Rectal smooth muscle tissue (tissue), 1 donor: ENCODE data around the gene C17orf67.
"Not testable (repeated sequence)": the region's sequence is repeated elsewhere in the genome, so short reads cannot be mapped to it uniquely, and the experiment has no call there.

Source experiments
- H3K27ac ChIP-seq: one replicate; pipeline ENCODE4 v1.7.0; 2013; ENCODE audit warnings: low read depth, low read length, inconsistent platforms
- H3K27me3 ChIP-seq: one replicate; pipeline ENCODE4 v1.7.0; 2013; ENCODE audit warnings: low read length; ENCODE audit not compliant: control insufficient read depth, insufficient read depth
- H3K36me3 ChIP-seq: one replicate; pipeline ENCODE4 v1.7.0; 2013; ENCODE audit warnings: low read length; ENCODE audit not compliant: control insufficient read depth, insufficient read depth
- H3K4me1 ChIP-seq: one replicate; pipeline ENCODE4 v1.7.0; 2013; ENCODE audit warnings: low read length; ENCODE audit not compliant: control insufficient read depth, insufficient read depth
- H3K4me3 ChIP-seq: one replicate; pipeline ENCODE4 v1.7.0; 2013; ENCODE audit warnings: low read length
- H3K9ac ChIP-seq: one replicate; pipeline ENCODE4 v1.7.0; 2013; ENCODE audit warnings: low read length

C17orf67 gene

DNA sequence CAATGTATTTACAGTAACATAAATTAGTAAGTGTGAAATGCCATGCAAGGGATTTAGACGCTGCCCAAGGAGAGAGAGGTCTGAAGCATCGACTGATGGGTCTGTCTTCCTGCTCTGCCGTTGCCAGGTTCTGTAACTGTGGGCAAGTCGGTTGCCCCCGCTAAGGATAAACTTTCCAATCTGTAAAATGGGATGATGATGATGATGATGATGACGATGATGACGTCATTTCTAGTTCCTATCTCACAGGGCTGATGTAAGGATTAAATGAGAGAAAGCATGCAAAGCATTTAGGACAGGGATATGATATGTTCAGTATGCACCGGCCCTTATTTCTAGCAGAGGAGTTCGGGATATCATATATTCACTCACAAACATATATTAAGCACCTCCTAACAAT is 54.8 kb downstream of the C17orf67 start:
- Histone ChIP-seq H3K27me3 (peaks cover 12% of the 10 kb centered on the region), H3K36me3 (no peaks in the 10 kb centered on the region)

DNA sequence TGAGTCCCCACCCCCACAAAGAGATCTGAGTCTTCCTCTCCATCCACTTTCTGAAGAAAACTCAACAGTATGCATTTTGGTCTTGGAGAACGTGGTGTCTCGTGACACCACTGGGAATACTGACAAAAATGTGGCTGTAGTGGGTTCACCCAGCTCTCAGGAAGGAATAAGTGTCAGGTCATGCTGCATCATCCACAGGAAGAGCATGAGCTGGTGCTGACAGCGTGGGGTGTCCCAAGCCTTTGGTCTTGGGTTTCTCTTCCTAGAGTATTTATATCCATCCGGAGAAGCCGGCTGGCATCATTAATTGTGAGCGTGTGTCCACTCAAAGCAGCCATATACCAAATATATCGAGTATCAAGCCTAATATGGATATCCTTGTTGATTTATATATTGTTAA is 55.9 kb downstream of the C17orf67 start:
- peaks cover 5% of the 10 kb centered on the region for H3K4me1 ChIP-seq
- H3K4me3 ChIP-seq = no peak overlapping the region
- no peak overlapping the region for H3K27ac ChIP-seq
- peaks cover 12% of the 10 kb centered on the region for H3K27me3 ChIP-seq
- H3K36me3 ChIP-seq = no peaks in the 10 kb centered on the region
- no peak overlapping the region for H3K9ac ChIP-seq

More for the DNA sequence above, 54.8 kb downstream of the C17orf67 start:
- peaks cover 5% of the 10 kb centered on the region for H3K4me1 ChIP-seq
- no peak overlapping the region for H3K27ac ChIP-seq
- no peak overlapping the region for H3K9ac ChIP-seq
- no peak overlapping the region for H3K4me3 ChIP-seq

DNA sequence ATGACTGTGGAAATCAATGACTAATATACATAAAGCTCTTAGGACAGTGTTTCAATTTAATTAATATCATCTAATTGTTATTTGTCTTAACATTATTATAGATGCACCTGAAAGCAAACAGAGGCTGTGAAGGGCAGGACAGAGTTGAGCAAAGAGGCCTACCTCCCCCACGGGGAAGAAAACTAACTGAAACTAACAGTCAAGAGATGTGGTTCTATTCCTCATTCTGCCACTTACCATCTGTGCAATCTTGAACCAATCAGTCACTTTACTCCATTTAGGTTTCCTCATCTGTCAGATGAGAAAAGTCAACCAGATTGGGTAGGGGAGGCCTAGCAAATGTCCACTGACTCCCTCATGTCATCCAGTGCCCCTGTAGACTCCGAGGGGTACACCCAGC is 59.1 kb downstream of the C17orf67 start:
- H3K4me1 ChIP-seq = peaks cover 2% of the 10 kb centered on the region
- H3K27me3 ChIP-seq = peaks cover 12% of the 10 kb centered on the region
- no peaks in the 10 kb centered on the region for H3K36me3 ChIP-seq
- H3K4me3 ChIP-seq = no peak overlapping the region
- H3K9ac ChIP-seq = no peak overlapping the region
- no peak overlapping the region for H3K27ac ChIP-seq

DNA sequence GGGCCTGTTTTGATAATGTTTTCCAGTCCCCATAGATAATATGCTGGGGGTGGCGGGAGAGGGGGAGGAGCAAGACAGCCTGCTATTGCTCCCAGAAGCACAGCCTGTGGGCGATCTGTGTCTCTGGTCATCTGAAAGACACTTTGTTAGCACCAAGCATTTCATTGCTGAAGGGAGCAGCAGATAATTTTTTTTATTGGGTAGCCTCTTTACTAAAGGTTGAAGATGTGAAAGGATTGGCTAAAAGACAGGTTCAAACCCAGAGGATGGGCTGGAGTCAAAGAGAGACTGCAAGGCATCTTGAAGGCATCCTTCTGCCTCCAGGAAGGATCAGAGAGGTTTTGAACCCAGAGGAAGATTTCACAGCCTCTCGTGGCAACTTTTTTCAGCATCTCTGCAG is 60.6 kb downstream of the C17orf67 start:
- Histone ChIP-seq H3K27ac (no peak overlapping the region), H3K4me3 (no peak overlapping the region), H3K36me3 (no peaks in the 10 kb centered on the region), H3K27me3 (peaks cover 6% of the 10 kb centered on the region), H3K9ac (no peak overlapping the region), H3K4me1 (no peaks in the 10 kb centered on the region)

DNA sequence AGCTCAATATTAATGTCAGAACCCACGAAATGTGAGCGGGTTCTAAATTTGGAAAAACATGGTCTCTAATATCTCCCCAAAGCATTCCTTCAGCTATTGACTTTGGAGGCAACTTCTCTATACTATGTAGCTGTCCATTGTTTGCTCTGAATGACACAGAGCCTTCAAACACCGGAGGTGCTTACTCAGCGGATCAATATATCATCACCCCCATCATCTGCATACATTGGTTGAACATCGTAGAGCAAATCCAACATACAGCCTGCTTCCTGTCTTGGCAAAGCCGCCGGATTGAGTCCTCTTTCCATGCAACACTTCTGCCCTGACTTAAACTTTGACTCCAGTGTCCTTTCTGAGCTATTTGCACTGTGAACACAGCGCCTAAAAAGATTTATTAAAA is 61.3 kb downstream of the C17orf67 start:
- Histone ChIP-seq H3K9ac (no peak overlapping the region), H3K27me3 (peaks cover 3% of the 10 kb centered on the region), H3K27ac (no peak overlapping the region), H3K36me3 (no peaks in the 10 kb centered on the region), H3K4me3 (no peak overlapping the region), H3K4me1 (no peaks in the 10 kb centered on the region)

DNA sequence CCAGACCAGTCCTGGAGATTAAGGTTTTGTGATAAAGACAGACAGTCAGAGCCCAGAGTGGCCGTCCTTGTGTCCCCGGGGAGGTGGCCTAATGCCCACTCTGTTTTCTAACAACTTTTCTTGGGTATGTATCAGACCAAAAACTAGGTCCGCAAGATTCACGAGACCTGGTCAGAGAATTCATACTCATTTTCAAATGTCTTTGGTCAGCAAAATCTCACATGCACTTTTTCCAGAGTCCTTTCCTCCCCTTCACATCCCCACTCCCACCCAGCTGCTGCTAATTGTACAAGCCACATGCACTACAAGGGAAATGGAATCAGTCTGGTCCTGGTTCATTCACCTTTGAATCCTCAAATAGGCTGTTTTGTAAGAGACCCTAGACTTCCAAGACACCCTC is 61.7 kb downstream of the C17orf67 start:
- no peak overlapping the region for H3K9ac ChIP-seq

DNA sequence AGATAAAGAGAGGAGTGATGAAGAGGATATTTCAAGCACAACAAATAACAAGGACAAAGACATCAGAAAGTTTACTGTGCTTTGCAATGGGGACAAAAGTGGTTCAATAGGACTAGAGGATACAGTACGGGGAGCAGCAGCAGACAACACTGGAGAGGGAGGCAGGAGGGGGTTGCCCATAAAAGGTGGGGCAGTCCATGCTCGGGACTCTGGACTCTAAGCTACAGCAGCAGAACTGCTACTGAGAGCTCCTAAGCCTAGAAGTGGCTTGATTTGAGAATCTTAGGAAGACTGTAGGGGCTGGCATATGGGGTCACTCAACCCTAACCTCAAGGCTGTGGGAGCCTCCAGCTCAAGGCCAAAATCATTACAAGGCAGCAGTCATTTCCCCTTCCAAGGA is 62.2 kb downstream of the C17orf67 start:
- Histone ChIP-seq H3K4me1 (no peaks in the 10 kb centered on the region), H3K36me3 (no peaks in the 10 kb centered on the region), H3K27me3 (no peaks in the 10 kb centered on the region), H3K4me3 (no peak overlapping the region), H3K9ac (no peak overlapping the region), H3K27ac (no peak overlapping the region)

More for the DNA sequence above, 61.7 kb downstream of the C17orf67 start:
- H3K27ac ChIP-seq = no peak overlapping the region
- H3K4me3 ChIP-seq = no peak overlapping the region
- no peaks in the 10 kb centered on the region for H3K4me1 ChIP-seq
- no peaks in the 10 kb centered on the region for H3K27me3 ChIP-seq
- no peaks in the 10 kb centered on the region for H3K36me3 ChIP-seq

DNA sequence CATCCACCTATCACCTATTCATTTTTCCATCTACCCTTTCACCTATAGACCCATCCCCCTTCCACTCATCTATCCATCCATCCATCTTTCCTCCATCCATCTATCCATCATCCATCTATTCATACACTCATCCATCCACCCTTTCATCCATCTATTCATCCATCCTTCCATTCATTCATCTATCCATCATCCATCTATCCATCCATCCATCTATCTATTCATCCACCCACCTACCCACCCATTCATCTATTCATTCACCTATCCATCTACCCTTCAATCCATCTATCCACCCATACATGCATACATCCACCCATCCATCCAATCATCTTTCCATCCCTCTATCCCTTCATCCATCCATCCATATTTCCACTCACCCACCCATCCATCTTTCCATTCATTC is 63.3 kb downstream of the C17orf67 start:
- no peaks in the 10 kb centered on the region for H3K4me1 ChIP-seq
- H3K27me3 ChIP-seq = no peaks in the 10 kb centered on the region
- H3K4me3 ChIP-seq = no peak overlapping the region
- no peak overlapping the region for H3K27ac ChIP-seq
- H3K36me3 ChIP-seq = no peaks in the 10 kb centered on the region
- H3K9ac ChIP-seq = no peak overlapping the region

DNA sequence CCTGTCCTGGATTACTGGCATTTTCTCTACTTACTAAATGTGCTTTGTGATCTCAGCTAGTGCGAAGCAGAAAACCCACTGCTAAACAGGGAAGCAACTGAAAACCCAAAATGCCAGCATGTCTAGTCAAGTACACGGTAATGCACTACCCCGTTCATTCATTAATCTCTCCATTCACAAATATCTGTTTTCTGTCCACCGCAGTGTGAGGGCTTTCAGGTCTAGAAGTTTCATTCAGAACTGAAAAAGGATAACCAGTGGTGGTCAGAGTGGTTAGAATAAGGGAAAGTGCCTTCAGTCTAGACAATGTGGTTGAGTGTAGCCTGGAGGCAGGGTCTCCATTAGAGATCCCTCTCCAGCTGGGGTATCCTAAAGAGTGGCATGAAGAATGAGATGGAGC is 68.3 kb downstream of the C17orf67 start:
- Histone ChIP-seq H3K4me3 (no peak overlapping the region), H3K9ac (no peak overlapping the region), H3K27me3 (peaks cover 2% of the 10 kb centered on the region), H3K27ac (no peak overlapping the region), H3K4me1 (no peaks in the 10 kb centered on the region), H3K36me3 (no peaks in the 10 kb centered on the region)

DNA sequence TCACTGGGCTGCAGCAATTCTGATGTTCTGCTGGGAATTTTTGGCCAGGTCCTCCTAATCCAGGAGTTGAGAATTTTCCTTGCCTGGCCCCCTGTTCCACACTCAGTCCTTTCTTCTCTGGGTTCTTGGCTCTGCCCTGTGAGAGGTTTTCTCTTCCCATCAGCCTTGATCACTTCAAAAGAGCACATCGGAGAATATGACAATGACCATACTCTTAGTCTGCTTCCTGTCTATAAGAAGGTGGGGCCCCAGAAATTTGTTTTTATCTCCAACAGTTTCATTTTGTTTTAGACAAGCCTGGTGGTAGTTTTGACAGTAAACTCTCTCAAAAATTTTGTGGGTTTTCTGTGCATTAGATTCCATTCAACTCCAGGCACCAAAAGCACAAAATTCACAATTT is 70.7 kb downstream of the C17orf67 start:
- peaks cover 2% of the 10 kb centered on the region for H3K27me3 ChIP-seq

DNA sequence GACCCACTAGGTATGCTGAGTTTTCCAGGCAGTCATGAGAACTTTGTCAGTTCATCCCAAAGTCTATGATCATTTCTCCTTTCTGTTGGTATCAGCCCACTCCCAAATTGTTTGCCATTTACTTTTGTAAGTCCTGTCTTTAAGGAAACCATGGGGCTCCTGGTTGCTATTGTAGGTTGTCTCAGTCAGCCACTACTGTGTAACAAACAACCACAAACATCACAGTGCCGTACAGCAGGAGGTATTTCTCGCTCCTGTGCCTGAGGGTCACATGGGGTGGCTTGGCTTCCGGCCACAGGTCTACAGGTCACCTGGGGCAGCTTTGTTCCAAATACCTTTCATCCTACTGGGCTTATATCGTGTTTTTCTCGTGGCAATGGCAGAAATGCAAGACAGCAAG is 71.6 kb downstream of the C17orf67 start:
- H3K4me1 ChIP-seq = no peaks in the 10 kb centered on the region
- no peak overlapping the region for H3K9ac ChIP-seq
- no peak overlapping the region for H3K27ac ChIP-seq
- H3K27me3 ChIP-seq = peaks cover 2% of the 10 kb centered on the region
- H3K4me3 ChIP-seq = no peak overlapping the region
- no peaks in the 10 kb centered on the region for H3K36me3 ChIP-seq

More for the DNA sequence above, 70.7 kb downstream of the C17orf67 start:
- H3K4me1 ChIP-seq = no peaks in the 10 kb centered on the region
- no peak overlapping the region for H3K27ac ChIP-seq
- no peak overlapping the region for H3K4me3 ChIP-seq
- H3K9ac ChIP-seq = no peak overlapping the region
- H3K36me3 ChIP-seq = no peaks in the 10 kb centered on the region

DNA sequence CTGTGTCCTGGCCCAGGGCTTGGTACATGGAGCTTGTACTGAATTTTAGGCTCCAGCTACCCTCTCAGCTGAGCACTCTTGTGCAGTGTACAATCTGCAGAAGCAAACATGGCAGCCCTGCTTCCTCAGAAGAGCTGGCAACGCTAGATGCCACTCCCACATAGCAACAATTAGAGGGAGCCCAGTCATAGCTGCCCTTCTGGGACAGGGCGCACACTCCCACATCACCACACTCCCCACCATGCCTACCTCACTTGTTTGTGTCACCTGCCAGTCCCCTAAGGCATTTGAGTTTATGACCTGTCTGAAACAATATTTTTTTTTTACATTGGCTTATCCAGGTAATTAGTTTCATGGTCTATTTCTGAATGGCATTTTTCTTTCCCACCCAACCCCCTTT is 72.3 kb downstream of the C17orf67 start:
- Histone ChIP-seq H3K27me3 (peaks cover 2% of the 10 kb centered on the region), H3K27ac (no peak overlapping the region), H3K9ac (no peak overlapping the region), H3K36me3 (no peaks in the 10 kb centered on the region), H3K4me1 (no peaks in the 10 kb centered on the region), H3K4me3 (no peak overlapping the region)

DNA sequence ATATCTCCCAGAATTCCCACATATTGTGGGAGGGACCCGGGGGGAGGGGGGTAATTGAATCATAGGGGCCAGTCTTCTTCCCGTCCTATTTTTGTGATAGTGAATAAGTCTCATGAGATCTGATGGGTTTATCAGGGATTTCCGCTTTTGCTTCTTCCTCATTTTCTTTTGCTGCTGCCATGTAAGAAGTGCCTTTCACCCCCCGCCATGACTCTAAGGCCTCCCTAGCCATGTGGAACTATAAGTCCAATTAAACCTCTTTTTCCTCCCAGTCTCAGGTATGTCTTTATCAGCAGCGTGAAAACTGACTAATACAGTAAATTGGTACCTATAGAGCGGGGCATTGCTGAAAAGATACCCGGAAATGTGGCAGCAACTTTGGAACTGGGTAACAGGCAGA is 76.1 kb downstream of the C17orf67 start:
- H3K4me3 ChIP-seq, H3K9ac ChIP-seq, H3K27me3 ChIP-seq, H3K36me3 ChIP-seq, H3K27ac ChIP-seq, H3K4me1 ChIP-seq: not testable (repeated sequence)
